GM18526 (cell line): ENCODE data around the gene MMP8.

ENCODE experiments used
- POLR2A ChIP-seq: IDR thresholded peaks from 3 replicates; pipeline ENCODE4 v1.6.1; 2011; ENCODE audit not compliant: insufficient read length; ENCODE audit errors: extremely low read depth

The MMP8 gene

GRCh38 chr11:102685338-102685737 lies 39.4 kb downstream of the MMP8 start:
- no peak for TF ChIP-seq POLR2A

- no peak for TF ChIP-seq POLR2A
Measured at GRCh38 chr11:102683277-102683676, 41.5 kb downstream of the MMP8 start.

- no peak for TF ChIP-seq POLR2A
Measured at GRCh38 chr11:102680945-102681344, 43.8 kb downstream of the MMP8 start.

DNA sequence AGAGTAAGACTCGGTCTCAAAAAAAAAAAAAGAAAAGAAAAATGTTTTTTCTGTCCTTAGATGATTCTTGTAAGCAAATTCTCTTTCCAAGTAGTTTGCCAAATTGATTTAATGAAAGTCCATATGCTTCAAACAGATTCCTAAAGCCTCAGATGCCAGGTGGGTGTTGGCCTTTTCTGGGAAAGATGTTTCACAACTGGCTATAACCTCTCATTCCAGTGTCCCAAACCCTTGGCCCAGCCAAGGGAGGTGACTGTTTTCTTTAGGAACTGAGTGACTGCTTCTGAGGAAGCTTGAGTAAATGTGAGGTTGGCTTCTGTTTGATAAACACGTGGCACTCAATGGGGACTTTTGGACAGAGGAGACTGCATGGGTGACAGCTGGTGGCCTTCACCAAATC lies 46.7 kb downstream of the MMP8 start:
- TF ChIP-seq POLR2A: no peak

- no peak for TF ChIP-seq POLR2A
Measured at GRCh38 chr11:102676084-102676483, 48.7 kb downstream of the MMP8 start.

- TF ChIP-seq POLR2A: no peak
Measured at GRCh38 chr11:102669664-102670063, 55.1 kb downstream of the MMP8 start.

DNA sequence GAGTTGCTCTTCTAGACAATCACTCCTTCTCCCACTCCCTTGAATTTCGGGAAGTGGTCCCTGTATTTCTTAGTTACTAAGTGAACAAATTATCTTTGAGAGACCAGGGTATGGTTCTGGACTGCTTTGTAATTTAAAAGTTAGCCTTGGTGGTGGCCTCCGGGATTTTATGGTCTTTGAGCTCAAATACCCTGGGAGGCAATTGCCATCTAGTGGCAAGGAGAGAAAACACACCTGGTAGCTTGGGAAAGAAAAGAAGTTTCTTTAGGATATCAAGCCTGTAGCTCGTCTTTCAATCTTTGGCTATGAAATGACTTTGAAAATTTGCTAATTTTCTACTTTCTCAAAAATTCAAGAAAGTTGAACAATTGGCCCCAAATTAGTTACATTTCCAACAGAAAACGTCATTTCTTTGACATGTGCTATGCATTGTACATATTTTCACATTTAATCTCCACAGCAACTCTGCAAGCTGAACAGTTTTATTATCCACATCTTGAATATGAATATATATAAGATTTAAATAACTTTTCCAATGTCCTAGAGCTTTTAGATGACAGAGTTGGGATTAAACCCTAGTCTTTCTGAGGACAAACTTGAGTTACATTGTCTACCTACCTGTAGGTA lies 58.3 kb downstream of the MMP8 start:
- no peak for TF ChIP-seq POLR2A

DNA sequence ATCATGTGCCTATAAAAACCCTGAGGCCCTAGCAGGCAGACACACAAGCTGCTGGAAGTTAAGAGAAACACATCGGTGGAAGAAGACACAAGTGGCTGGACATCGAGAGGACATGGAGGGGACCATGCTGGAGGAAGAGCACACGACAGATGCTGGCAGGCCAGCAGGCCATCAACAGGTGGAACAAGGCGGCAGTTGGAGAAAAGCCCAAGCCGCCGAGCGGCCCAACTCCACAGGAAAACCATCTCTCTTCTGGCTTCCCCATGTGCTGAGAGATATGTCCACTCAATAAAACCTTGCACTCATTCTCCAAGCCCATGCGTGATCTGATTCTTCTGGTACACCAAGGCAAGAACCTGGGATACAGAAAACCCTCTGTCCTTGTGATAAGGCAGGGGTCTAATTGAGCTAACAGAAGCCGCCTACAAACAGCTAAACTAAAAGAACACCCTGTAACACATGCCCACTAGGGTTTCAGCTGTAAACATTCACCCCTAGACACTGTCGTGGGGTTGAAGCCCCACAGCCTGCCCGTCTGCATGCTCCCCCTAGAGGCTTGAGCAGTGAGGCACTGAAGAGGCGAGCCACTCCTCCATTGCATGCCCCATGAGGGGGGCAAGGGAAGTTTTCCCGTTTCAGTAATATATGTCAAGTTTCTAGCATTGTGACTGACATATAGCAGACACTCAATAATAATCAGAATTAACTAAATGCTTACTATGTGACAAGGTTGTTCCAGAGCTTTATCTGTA lies 60.6 kb downstream of the MMP8 start:
- no peak for TF ChIP-seq POLR2A

GRCh38 chr11:102662607-102663006 lies 62.1 kb downstream of the MMP8 start:
- no peak for TF ChIP-seq POLR2A
